GM12878 (cell line): ENCODE data around the gene LRRC2. TPM values are rescaled to one million over a fixed set of nuclear protein-coding genes. Genes with fewer than 3 reads are reported as not detected.

Source experiments
- ATAC-seq: fragments of 200-7000 bp; cut with Tn5 transposase; 3 replicates; pipeline ENCODE4 v1.9.1; 2020; ENCODE audit warnings: mild to moderate bottlenecking, moderate library complexity
- BruUV-seq: library from RNA; stranded (reverse); fragments of 400-500 nt; replicated peaks from 2 replicates; lab custom pipeline; 2021; lab: Mats Ljungman, UMichigan
- CTCF ChIA-PET: fragments of 300-600 bp; sonication (Branson Sonifier 250); formaldehyde crosslinking; extraction: SDS; loops from one replicate; lab custom pipeline; 2021; ENCODE audit warnings: inconsistent platforms; lab: Yijun Ruan, JAX
- POLR2A ChIA-PET: fragments of 350-600 bp; formaldehyde crosslinking; extraction: SDS; loops from one replicate; lab custom pipeline; 2021; ENCODE audit warnings: inconsistent platforms; lab: Charles Lee
- RAD21 ChIA-PET: fragments of 300-600 bp; sonication (Branson Sonifier 250); formaldehyde crosslinking; loops from one replicate; lab custom pipeline; 2023; ENCODE audit warnings: antibody characterized with exemption; ENCODE audit not compliant: unreplicated experiment; lab: Charles Lee
- SMC1A ChIA-PET: fragments of 300-600 bp; sonication (Branson Sonifier 250); formaldehyde crosslinking; loops from one replicate; lab custom pipeline; 2023; ENCODE audit not compliant: unreplicated experiment, uncharacterized antibody; lab: Charles Lee
- DNase-seq: peaks from one replicate; pipeline ENCODE4 v3.0.0-alpha.2; 2011; ENCODE audit warnings: low read depth, low spot score
- FAIRE-seq: peaks from 3 replicates; lab custom pipeline; 2011; peaks lifted over from hg19 to GRCh38; lab: Jason Lieb, UNC
- H2AFZ ChIP-seq: 2 replicates; pipeline ENCODE4 v1.6.0; 2011; ENCODE audit warnings: low read depth, low read length, control low read depth; ENCODE audit not compliant: control insufficient read depth
- H3K27ac ChIP-seq: 2 replicates; pipeline ENCODE4 v1.5.1; 2011; ENCODE audit warnings: control low read depth; ENCODE audit not compliant: control insufficient read depth, insufficient read depth
- H3K27me3 ChIP-seq, 2 experiments: replicated peaks in 1 of 2; 2 replicates each; pipeline versions ENCODE4 v1.6.0 to v1.6.1; 2011; ENCODE audit warnings: low read length in 1 of 2; ENCODE audit not compliant: control insufficient read depth in 2 of 2, insufficient read depth in 2 of 2
- H3K36me3 ChIP-seq, 2 experiments: 2 replicates each; pipeline ENCODE4 v1.5.1; 2011; ENCODE audit warnings: low read length in 1 of 2; ENCODE audit not compliant: control insufficient read depth in 2 of 2, insufficient read depth in 2 of 2
- H3K4me1 ChIP-seq: 2 replicates; pipeline ENCODE4 v1.6.1; 2011; ENCODE audit warnings: mild to moderate bottlenecking, low read length, moderate library complexity, mixed read lengths; ENCODE audit not compliant: control insufficient read depth, insufficient read depth
- H3K4me2 ChIP-seq: 2 replicates; pipeline ENCODE4 v1.6.0; 2011; ENCODE audit warnings: control low read depth; ENCODE audit not compliant: control insufficient read depth, insufficient read depth
- H3K4me3 ChIP-seq: fragments of 200-600 bp; sonication (generic); 2 replicates; pipeline ENCODE4 v1.5.1; 2016
- H3K79me2 ChIP-seq: 2 replicates; pipeline ENCODE4 v1.6.0; 2011; ENCODE audit warnings: low read length; ENCODE audit not compliant: control insufficient read depth, insufficient read depth
- H3K9ac ChIP-seq: 2 replicates; pipeline ENCODE4 v1.8.0; 2011; ENCODE audit warnings: low read length, control low read depth, mixed read lengths; ENCODE audit not compliant: control insufficient read depth, insufficient read depth
- H3K9me3 ChIP-seq: replicated peaks from 3 replicates; pipeline ENCODE4 v1.5.1; 2011; ENCODE audit warnings: mild to moderate bottlenecking, low read length; ENCODE audit not compliant: control insufficient read depth, insufficient read depth
- H4K20me1 ChIP-seq: 2 replicates; pipeline ENCODE4 v1.6.0; 2011; ENCODE audit not compliant: control insufficient read depth, insufficient read depth
- CBX5 ChIP-seq: sonication (generic); IDR thresholded peaks from 2 replicates; pipeline ENCODE4 v1.6.1; 2016; ENCODE audit warnings: low read depth, moderate library complexity, mild to moderate bottlenecking, inconsistent platforms
- EP300 ChIP-seq, 2 experiments: fragments of 150-350 bp in 1 of 2; IDR thresholded peaks; 2 replicates each; pipeline ENCODE4 v1.6.1; 2011 to 2012; ENCODE audit warnings: low read depth in 2 of 2, low read length in 2 of 2, borderline replicate concordance in 1 of 2, improper control_type of control experiment in 1 of 2, inconsistent platforms in 1 of 2; ENCODE audit not compliant: control insufficient read depth in 1 of 2
- ESRRA ChIP-seq: IDR thresholded peaks from 2 replicates; pipeline ENCODE4 v1.6.1; 2012; ENCODE audit warnings: mild to moderate bottlenecking, low read length, improper control_type of control experiment
- MEF2B ChIP-seq: fragments of 450-650 bp; IDR thresholded peaks from 2 replicates; pipeline ENCODE4 v1.6.1; 2018; ENCODE audit warnings: mild to moderate bottlenecking, moderate library complexity; ENCODE audit not compliant: partially characterized antibody, poor library complexity, severe bottlenecking
- PAX8 ChIP-seq: fragments of 450-650 bp; IDR thresholded peaks from 2 replicates; pipeline ENCODE4 v1.6.1; 2017; ENCODE audit warnings: mild to moderate bottlenecking, moderate library complexity
- POLR2AphosphoS2 ChIP-seq: IDR thresholded peaks from 2 replicates; pipeline ENCODE4 v1.6.1; 2011; ENCODE audit warnings: low read depth, mild to moderate bottlenecking, low read length, improper control_type of control experiment, moderate library complexity
- RB1 ChIP-seq: fragments of 450-650 bp; formaldehyde crosslinking; IDR thresholded peaks from 2 replicates; pipeline ENCODE4 v1.6.1; 2017; ENCODE audit warnings: mild to moderate bottlenecking, borderline replicate concordance
- STAT1 ChIP-seq: fragments of 450-650 bp; conservative IDR thresholded peaks from 2 replicates; pipeline ENCODE4 v1.6.1; 2014; ENCODE audit warnings: antibody characterized with exemption, mild to moderate bottlenecking
- SUZ12 ChIP-seq: fragments of 200-600 bp; sonication (generic); IDR thresholded peaks from one replicate; pipeline ENCODE4 v1.6.1; 2018; ENCODE audit warnings: antibody characterized with exemption, mild to moderate bottlenecking; ENCODE audit not compliant: unreplicated experiment
- TAF1 ChIP-seq: IDR thresholded peaks from 2 replicates; pipeline ENCODE4 v1.6.1; 2011; ENCODE audit warnings: mild to moderate bottlenecking, low read depth, low read length, borderline replicate concordance
- YY1 ChIP-seq: IDR thresholded peaks from 2 replicates; pipeline ENCODE4 v1.6.1; 2011; ENCODE audit warnings: low read depth, mild to moderate bottlenecking, low read length
- WGBS: methylation state at CpG from one replicate; pipeline ENCODE4 v1.1.6; 2016; ENCODE audit warnings: low lambda C conversion rate; ENCODE audit not compliant: insufficient replicate concordance, insufficient coverage; ENCODE audit errors: missing lambda C conversion rate; 5-methylcytosine and 5-hydroxymethylcytosine counted together
- in situ Hi-C: fragments of 300-500 bp; cut with MboI; formaldehyde crosslinking; loops from 9 replicates; pipeline ENCODE4 v1.14.3; 2018; ENCODE audit warnings: mixed read lengths
- intact Hi-C: fragments of 100-400 bp; cut with micrococcal nuclease; formaldehyde crosslinking; loops from one replicate; pipeline ENCODE4 v1.14.2; 2022; ENCODE audit not compliant: unreplicated experiment
- polyA plus RNA-seq, 11 experiments: library from polyadenylated mRNA; depleted of rRNA in 4 of 11; unstranded in 6 of 11; stranded (reverse) in 5 of 11; fragments of >200 nt; fragmentation: Nextera tagmentation in 4 of 11; fragmentation: Illumina TruSeq in 1 of 11; extraction: Ambion mirVana in 4 of 11; extraction: Trizol in 1 of 11; gene quantifications; 1 replicate in 1 of 11; 2 replicates in 10 of 11; pipeline versions ENCODE4 v1.2.1 to v1.2.3, GENCODE V29; 2011 to 2016; ENCODE audit warnings: inconsistent platforms in 2 of 11, missing spikeins in 2 of 11, low read depth in 1 of 11
- total RNA-seq, 4 experiments: library from RNA; depleted of rRNA in 3 of 4; stranded (reverse); fragments of >200 nt in 3 of 4; fragmentation: Illumina TruSeq in 1 of 4; extraction: Trizol in 1 of 4; gene quantifications; 2 replicates each; pipeline versions ENCODE4 v1.2.1 to v1.2.3, GENCODE V29; 2013 to 2021
- TF ChIP-seq, protein P1 (sequence below): fragments of 450-650 bp; conservative IDR thresholded peaks from 2 replicates; pipeline ENCODE4 v1.6.1; 2017; ENCODE audit warnings: mild to moderate bottlenecking, moderate library complexity
- TF ChIP-seq, protein P2 (sequence below): fragments of 450-650 bp; IDR thresholded peaks from 2 replicates; pipeline ENCODE4 v1.6.1; 2018; ENCODE audit warnings: mild to moderate bottlenecking, low read depth, moderate library complexity; ENCODE audit not compliant: partially characterized antibody
- TF ChIP-seq, protein P3 (sequence below): IDR thresholded peaks from 2 replicates; pipeline ENCODE4 v1.6.1; 2012; ENCODE audit warnings: mild to moderate bottlenecking, low read depth, low read length
- TF ChIP-seq, protein P4 (sequence below): IDR thresholded peaks from 2 replicates; pipeline ENCODE4 v1.6.1; 2011; ENCODE audit warnings: low read depth, mild to moderate bottlenecking, low read length, moderate library complexity, borderline replicate concordance; ENCODE audit errors: extremely low read depth

Gene LRRC2
- total and polyA plus RNA-seq, 10 of the 15 experiments (the other 5 are each of a cell fraction or from before 2014, with no cell fraction given), result not detected

DNA sequence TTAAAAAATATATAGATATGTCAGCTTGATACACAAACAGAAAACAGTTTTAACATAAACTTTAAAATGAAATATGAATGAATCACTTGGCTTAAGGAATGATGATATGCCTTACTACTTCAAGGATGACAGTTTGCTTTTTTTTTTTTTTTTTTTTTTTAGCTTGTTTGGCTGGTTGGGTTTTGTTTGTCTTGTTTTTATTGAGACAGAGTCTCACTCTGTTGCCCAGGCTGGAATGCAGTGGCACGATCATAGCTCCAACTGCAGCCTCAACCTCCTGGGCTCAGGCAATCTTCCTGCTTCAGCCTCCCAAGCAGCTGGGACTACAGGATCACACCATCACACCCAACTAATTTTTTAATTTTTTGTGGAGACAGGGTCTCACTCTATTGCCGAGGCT, 14.5 kb downstream of the LRRC2 start:
- ChIA-PET SMC1A (interaction anchor here (0.5 to 1.1 kb wide), 3 partner anchors 42 to 581 kb away, joined by 3 to 4 read pairs (median 3); no protein-coding TSS in a partner anchor), POLR2A (no interaction called here), CTCF (interaction anchor here (0.8 to 4.9 kb wide), 2 partner anchors 10 to 63 kb away, joined by 3 to 32 read pairs; no protein-coding TSS in a partner anchor), RAD21 (interaction anchor here (0.6 kb wide), 1 partner anchor 56 kb away, joined by 3 read pairs; no protein-coding TSS in a partner anchor)
- Histone ChIP-seq H3K4me2 (no peak overlapping the region), H3K4me3 (no peak overlapping the region), H3K36me3 (no peaks in the 10 kb centered on the region), H3K9me3 (no peaks in the 10 kb centered on the region; the same call in 2 of the 3 replicates), H3K9ac (no peak overlapping the region), H3K27me3 (no peaks in the 10 kb centered on the region), H3K27ac (no peak overlapping the region), H2AFZ (no peak overlapping the region), H4K20me1 (no peaks in the 10 kb centered on the region), H3K79me2 (no peaks in the 10 kb centered on the region), H3K4me1 (0 out of 2 replicates have a peak, but pooled peaks cover 4% of the 10 kb centered on the region)
- intact Hi-C loops (loop anchor here (10.0 kb wide), 1 partner anchor 177 kb away; the partner anchor contains the start of gene CCR5), in situ Hi-C loops (no loop called here)
- DNase-seq, result no peak
- FAIRE-seq, result no peak
- 95% methylated on average over 2 of the region's 2 CpGs for WGBS
- no TSS peak for BruUV-seq
- no peak for ATAC-seq
- TF ChIP-seq CBX5, result no peak
- TF ChIP-seq TAF1, result no peak
- TF ChIP-seq ESRRA, result no peak
- no peak for TF ChIP-seq RB1
- no peak for TF ChIP-seq YY1
- no peak for TF ChIP-seq EP300 (IDR thresholded peaks at IDR 0.05; ENCODE audit: borderline replicate concordance in 1 of 2, control insufficient read depth in 1 of 2, low read depth in 2 of 2, low read length in 2 of 2)
- TF ChIP-seq STAT1, result no peak
- TF ChIP-seq SUZ12, result no peak
- TF ChIP-seq, protein P1, sequence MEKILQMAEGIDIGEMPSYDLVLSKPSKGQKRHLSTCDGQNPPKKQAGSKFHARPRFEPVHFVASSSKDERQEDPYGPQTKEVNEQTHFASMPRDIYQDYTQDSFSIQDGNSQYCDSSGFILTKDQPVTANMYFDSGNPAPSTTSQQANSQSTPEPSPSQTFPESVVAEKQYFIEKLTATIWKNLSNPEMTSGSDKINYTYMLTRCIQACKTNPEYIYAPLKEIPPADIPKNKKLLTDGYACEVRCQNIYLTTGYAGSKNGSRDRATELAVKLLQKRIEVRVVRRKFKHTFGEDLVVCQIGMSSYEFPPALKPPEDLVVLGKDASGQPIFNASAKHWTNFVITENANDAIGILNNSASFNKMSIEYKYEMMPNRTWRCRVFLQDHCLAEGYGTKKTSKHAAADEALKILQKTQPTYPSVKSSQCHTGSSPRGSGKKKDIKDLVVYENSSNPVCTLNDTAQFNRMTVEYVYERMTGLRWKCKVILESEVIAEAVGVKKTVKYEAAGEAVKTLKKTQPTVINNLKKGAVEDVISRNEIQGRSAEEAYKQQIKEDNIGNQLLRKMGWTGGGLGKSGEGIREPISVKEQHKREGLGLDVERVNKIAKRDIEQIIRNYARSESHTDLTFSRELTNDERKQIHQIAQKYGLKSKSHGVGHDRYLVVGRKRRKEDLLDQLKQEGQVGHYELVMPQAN, result no peak
- no peak for TF ChIP-seq POLR2AphosphoS2
- TF ChIP-seq, protein P2, sequence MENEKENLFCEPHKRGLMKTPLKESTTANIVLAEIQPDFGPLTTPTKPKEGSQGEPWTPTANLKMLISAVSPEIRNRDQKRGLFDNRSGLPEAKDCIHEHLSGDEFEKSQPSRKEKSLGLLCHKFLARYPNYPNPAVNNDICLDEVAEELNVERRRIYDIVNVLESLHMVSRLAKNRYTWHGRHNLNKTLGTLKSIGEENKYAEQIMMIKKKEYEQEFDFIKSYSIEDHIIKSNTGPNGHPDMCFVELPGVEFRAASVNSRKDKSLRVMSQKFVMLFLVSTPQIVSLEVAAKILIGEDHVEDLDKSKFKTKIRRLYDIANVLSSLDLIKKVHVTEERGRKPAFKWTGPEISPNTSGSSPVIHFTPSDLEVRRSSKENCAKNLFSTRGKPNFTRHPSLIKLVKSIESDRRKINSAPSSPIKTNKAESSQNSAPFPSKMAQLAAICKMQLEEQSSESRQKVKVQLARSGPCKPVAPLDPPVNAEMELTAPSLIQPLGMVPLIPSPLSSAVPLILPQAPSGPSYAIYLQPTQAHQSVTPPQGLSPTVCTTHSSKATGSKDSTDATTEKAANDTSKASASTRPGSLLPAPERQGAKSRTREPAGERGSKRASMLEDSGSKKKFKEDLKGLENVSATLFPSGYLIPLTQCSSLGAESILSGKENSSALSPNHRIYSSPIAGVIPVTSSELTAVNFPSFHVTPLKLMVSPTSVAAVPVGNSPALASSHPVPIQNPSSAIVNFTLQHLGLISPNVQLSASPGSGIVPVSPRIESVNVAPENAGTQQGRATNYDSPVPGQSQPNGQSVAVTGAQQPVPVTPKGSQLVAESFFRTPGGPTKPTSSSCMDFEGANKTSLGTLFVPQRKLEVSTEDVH, result no peak
- TF ChIP-seq, protein P3, sequence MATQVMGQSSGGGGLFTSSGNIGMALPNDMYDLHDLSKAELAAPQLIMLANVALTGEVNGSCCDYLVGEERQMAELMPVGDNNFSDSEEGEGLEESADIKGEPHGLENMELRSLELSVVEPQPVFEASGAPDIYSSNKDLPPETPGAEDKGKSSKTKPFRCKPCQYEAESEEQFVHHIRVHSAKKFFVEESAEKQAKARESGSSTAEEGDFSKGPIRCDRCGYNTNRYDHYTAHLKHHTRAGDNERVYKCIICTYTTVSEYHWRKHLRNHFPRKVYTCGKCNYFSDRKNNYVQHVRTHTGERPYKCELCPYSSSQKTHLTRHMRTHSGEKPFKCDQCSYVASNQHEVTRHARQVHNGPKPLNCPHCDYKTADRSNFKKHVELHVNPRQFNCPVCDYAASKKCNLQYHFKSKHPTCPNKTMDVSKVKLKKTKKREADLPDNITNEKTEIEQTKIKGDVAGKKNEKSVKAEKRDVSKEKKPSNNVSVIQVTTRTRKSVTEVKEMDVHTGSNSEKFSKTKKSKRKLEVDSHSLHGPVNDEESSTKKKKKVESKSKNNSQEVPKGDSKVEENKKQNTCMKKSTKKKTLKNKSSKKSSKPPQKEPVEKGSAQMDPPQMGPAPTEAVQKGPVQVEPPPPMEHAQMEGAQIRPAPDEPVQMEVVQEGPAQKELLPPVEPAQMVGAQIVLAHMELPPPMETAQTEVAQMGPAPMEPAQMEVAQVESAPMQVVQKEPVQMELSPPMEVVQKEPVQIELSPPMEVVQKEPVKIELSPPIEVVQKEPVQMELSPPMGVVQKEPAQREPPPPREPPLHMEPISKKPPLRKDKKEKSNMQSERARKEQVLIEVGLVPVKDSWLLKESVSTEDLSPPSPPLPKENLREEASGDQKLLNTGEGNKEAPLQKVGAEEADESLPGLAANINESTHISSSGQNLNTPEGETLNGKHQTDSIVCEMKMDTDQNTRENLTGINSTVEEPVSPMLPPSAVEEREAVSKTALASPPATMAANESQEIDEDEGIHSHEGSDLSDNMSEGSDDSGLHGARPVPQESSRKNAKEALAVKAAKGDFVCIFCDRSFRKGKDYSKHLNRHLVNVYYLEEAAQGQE, result no peak
- no peak for TF ChIP-seq PAX8
- no peak for TF ChIP-seq MEF2B
- TF ChIP-seq, protein P4, sequence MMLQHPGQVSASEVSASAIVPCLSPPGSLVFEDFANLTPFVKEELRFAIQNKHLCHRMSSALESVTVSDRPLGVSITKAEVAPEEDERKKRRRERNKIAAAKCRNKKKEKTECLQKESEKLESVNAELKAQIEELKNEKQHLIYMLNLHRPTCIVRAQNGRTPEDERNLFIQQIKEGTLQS, result no peak
